B cell (primary cell): ENCODE measurements around the gene CELSR3. TPM values are rescaled to one million over a fixed set of nuclear protein-coding genes. Genes with fewer than 3 reads are reported as not detected.

Source experiments
- ATAC-seq: fragments of 200-7000 bp; cut with Tn5 transposase; one replicate; pipeline ENCODE4 v1.10.0; 2021; ENCODE audit warnings: low read depth, mild to moderate bottlenecking, moderate number of reproducible peaks, moderate library complexity
- CTCF ChIA-PET: fragments of 350-600 bp; sonication (Branson Sonifier 250); formaldehyde crosslinking; loops from one replicate; lab custom pipeline; 2021; ENCODE audit warnings: antibody characterized with exemption, inconsistent platforms; lab: Charles Lee
- POLR2A ChIA-PET: fragments of 350-600 bp; sonication (Branson Sonifier 250); formaldehyde crosslinking; loops from one replicate; lab custom pipeline; 2021; ENCODE audit warnings: antibody characterized with exemption; lab: Charles Lee
- DNase-seq: peaks from one replicate; pipeline ENCODE4 v3.0.0; 2013
- H2AFZ ChIP-seq: 2 replicates; pipeline ENCODE4 v1.6.1; 2012; ENCODE audit warnings: mild to moderate bottlenecking, low read depth, low read length; ENCODE audit not compliant: insufficient read depth, poor library complexity, severe bottlenecking
- H3K27ac ChIP-seq, 2 donors: 1 replicate in 1 of 2; 2 replicates in 1 of 2; pipeline ENCODE4 v1.5.1; 2012 to 2013; ENCODE audit warnings: low read length in 2 of 2, mild to moderate bottlenecking in 2 of 2, moderate library complexity in 1 of 2
- H3K27me3 ChIP-seq, 4 experiments: fragments of 200-600 bp in 1 of 4; sonication (generic) in 1 of 4; replicated peaks in 1 of 4; 1 replicate in 2 of 4; 2 replicates in 2 of 4; pipeline versions ENCODE4 v1.6.1 to v1.7.0; 2013 to 2016; ENCODE audit warnings: low read length in 3 of 4, mild to moderate bottlenecking in 2 of 4, mixed read lengths in 1 of 4, moderate library complexity in 1 of 4; ENCODE audit not compliant: insufficient read depth in 4 of 4, control insufficient read depth in 3 of 4; ENCODE audit errors: control extremely low read depth in 1 of 4
- H3K36me3 ChIP-seq, 2 experiments: replicated peaks in 1 of 2; 1 replicate in 1 of 2; 2 replicates in 1 of 2; pipeline versions ENCODE4 v1.6.1 to v1.7.1; 2013; ENCODE audit warnings: low read length in 1 of 2; ENCODE audit not compliant: insufficient read depth in 2 of 2, control insufficient read depth in 1 of 2; ENCODE audit errors: control extremely low read depth in 1 of 2, extremely low read depth in 1 of 2
- H3K4me1 ChIP-seq, 2 donors: fragments of 200-600 bp in 1 of 2; sonication (generic) in 1 of 2; 1 replicate in 1 of 2; 2 replicates in 1 of 2; pipeline versions ENCODE4 v1.5.1 to v1.6.1; 2013 to 2017; ENCODE audit warnings: low read length in 2 of 2; ENCODE audit not compliant: control insufficient read depth in 2 of 2, insufficient read depth in 2 of 2
- H3K4me2 ChIP-seq: replicated peaks from 2 replicates; pipeline ENCODE3; 2012; ENCODE audit warnings: mild to moderate bottlenecking, low read depth, low read length; ENCODE audit not compliant: poor library complexity, severe bottlenecking
- H3K4me3 ChIP-seq, 5 experiments: fragments of 200-600 bp in 1 of 5; sonication (generic) in 1 of 5; 1 replicate in 3 of 5; 2 replicates in 2 of 5; pipeline versions ENCODE4 v1.5.1 to v1.7.0; 2011 to 2016; ENCODE audit warnings: low read length in 4 of 5, mild to moderate bottlenecking in 4 of 5, low read depth in 2 of 5, control low read depth in 1 of 5, moderate library complexity in 1 of 5; ENCODE audit not compliant: insufficient read depth in 1 of 5; ENCODE audit errors: control extremely low read depth in 1 of 5, extremely low read depth in 1 of 5
- H3K79me2 ChIP-seq: fragments of 200-600 bp; sonication (generic); one replicate; pipeline ENCODE4 v1.6.0; 2016; ENCODE audit warnings: low read length; ENCODE audit not compliant: control insufficient read depth, insufficient read depth
- H3K9ac ChIP-seq: fragments of 200-600 bp; sonication (generic); 2 replicates; pipeline ENCODE4 v1.6.1; 2017; ENCODE audit warnings: mild to moderate bottlenecking, low read length, moderate library complexity
- H3K9me3 ChIP-seq, 3 donors: one replicate each; pipeline versions ENCODE4 v1.6.1 to v1.7.1; 2013; ENCODE audit warnings: low read length in 2 of 3; ENCODE audit not compliant: control insufficient read depth in 2 of 3, insufficient read depth in 1 of 3; ENCODE audit errors: control extremely low read depth in 1 of 3
- H4K20me1 ChIP-seq: 2 replicates; pipeline ENCODE4 v1.6.0; 2012; ENCODE audit warnings: mild to moderate bottlenecking, low read length; ENCODE audit not compliant: insufficient read depth, control insufficient read depth, poor library complexity, severe bottlenecking
- H3K27ac Mint-ChIP-seq: one replicate; pipeline ENCODE4 v1.8.0; 2021; ENCODE audit warnings: mixed read lengths
- H3K27me3 Mint-ChIP-seq: one replicate; pipeline ENCODE4 v1.8.0; 2021; ENCODE audit warnings: mixed read lengths
- H3K4me1 Mint-ChIP-seq: one replicate; pipeline ENCODE4 v1.8.0; 2021; ENCODE audit warnings: mixed read lengths
- H3K4me3 Mint-ChIP-seq: one replicate; pipeline ENCODE4 v1.8.0; 2021; ENCODE audit warnings: mixed read lengths
- H3K9me3 Mint-ChIP-seq: one replicate; pipeline ENCODE4 v1.8.0; 2022; ENCODE audit warnings: mixed read lengths; ENCODE audit not compliant: insufficient read depth
- CTCF ChIP-seq: fragments of 200-600 bp; IDR thresholded peaks from one replicate; pipeline ENCODE4 v1.8.0; 2022; ENCODE audit warnings: antibody characterized with exemption, mild to moderate bottlenecking
- EZH2 ChIP-seq: IDR thresholded peaks from 2 replicates; pipeline ENCODE4 v1.6.1; 2012; ENCODE audit warnings: borderline replicate concordance, low read depth, mild to moderate bottlenecking, moderate library complexity, low read length; ENCODE audit not compliant: insufficient read depth, poor library complexity, severe bottlenecking
- WGBS: methylation state at CpG from one replicate; pipeline ENCODE4 v1.1.5; 2013; ENCODE audit warnings: missing lambda C conversion rate; ENCODE audit not compliant: insufficient coverage; 5-methylcytosine and 5-hydroxymethylcytosine counted together
- intact Hi-C: fragments of 100-400 bp; cut with micrococcal nuclease; formaldehyde crosslinking; loops from one replicate; pipeline ENCODE4 v1.10.0; 2022
- polyA plus RNA-seq: library from polyadenylated mRNA; depleted of rRNA; stranded (reverse); fragments of >200 nt; gene quantifications from 2 replicates; pipeline ENCODE4 v1.2.3, GENCODE V29; 2012
- total RNA-seq, 2 donors: library from RNA; stranded (reverse); fragments of 120-200 nt in 1 of 2; gene quantifications; 1 replicate in 1 of 2; 2 replicates in 1 of 2; pipeline versions ENCODE4 v1.2.3 to v1.2.4, GENCODE V29; 2013 to 2022

CELSR3 gene
- total and polyA plus RNA-seq, 2 donors (not counting 1 experiment from before 2014, with no cell fraction given), result 2.4 to 2.5 TPM

GRCh38 chr3:48599509-48600285 lies 63.0 kb downstream of the CELSR3 start:
- Histone ChIP-seq H3K79me2 (no peaks in the 10 kb centered on the region), H3K4me2 (no peak overlapping the region), H3K4me3 (no peak overlapping the region), H3K9ac (no peak overlapping the region), H3K27ac (no peak overlapping the region), H3K27me3 (peaks cover 0 to 9% (median 4%) of the 10 kb centered on the region in 4 experiments), H2AFZ (no peak overlapping the region), H3K4me1 (peaks cover 1 to 6% of the 10 kb centered on the region in 2 donors), H4K20me1 (no peaks in the 10 kb centered on the region), H3K9me3 (no peaks in the 10 kb centered on the region), H3K36me3 (peaks cover 0 to 67% of the 10 kb centered on the region in 2 experiments)
- WGBS, result 95% methylated on average over 10 of the region's 12 CpGs
- ChIA-PET CTCF (interaction anchor here (0.9 kb wide), 1 partner anchor 199 kb away, joined by 3 read pairs; no protein-coding TSS in a partner anchor), POLR2A (interaction anchor here (0.7 kb wide), 1 partner anchor 61 kb away, joined by 3 read pairs; no protein-coding TSS in a partner anchor)
- Mint-ChIP-seq H3K4me1 (peaks cover 4% of the 10 kb centered on the region), H3K4me3 (no peak overlapping the region), H3K27ac (no peak overlapping the region), H3K9me3 (no peaks in the 10 kb centered on the region), H3K27me3 (peaks cover 2% of the 10 kb centered on the region)
- DNase-seq (no peak), ATAC-seq (no peak)
- TF ChIP-seq CTCF (no peak), EZH2 (no peak)
- intact Hi-C loops, result no loop called here

- Histone ChIP-seq H3K9ac (no peak overlapping the region), H3K4me2 (no peak overlapping the region), H2AFZ (no peak overlapping the region), H4K20me1 (no peaks in the 10 kb centered on the region), H3K36me3 (peaks cover 0 to 61% of the 10 kb centered on the region in 2 experiments), H3K27ac (no peak overlapping the region), H3K79me2 (no peaks in the 10 kb centered on the region), H3K9me3 (no peaks in the 10 kb centered on the region), H3K4me3 (no peak overlapping the region), H3K27me3 (peaks cover 0 to 15% (median 6%) of the 10 kb centered on the region in 4 experiments), H3K4me1 (peaks cover 4 to 9% of the 10 kb centered on the region in 2 donors)
- Mint-ChIP-seq H3K27me3 (peaks cover 7% of the 10 kb centered on the region), H3K4me3 (no peak overlapping the region), H3K9me3 (no peaks in the 10 kb centered on the region), H3K4me1 (peaks cover 9% of the 10 kb centered on the region), H3K27ac (no peak overlapping the region)
- POLR2A ChIA-PET, result interaction anchor here (0.7 kb wide), 1 partner anchor 62 kb away, joined by 3 read pairs; no protein-coding TSS in a partner anchor
- no peak for TF ChIP-seq EZH2
- TF ChIP-seq CTCF, result no peak
- ATAC-seq (no peak), DNase-seq (no peak)
- CTCF ChIA-PET, result interaction anchor here (0.9 kb wide), 1 partner anchor 198 kb away, joined by 3 read pairs; no protein-coding TSS in a partner anchor
- 100% methylated on average over 8 of the region's 11 CpGs for WGBS
- intact Hi-C loops, result no loop called here
Measured at GRCh38 chr3:48599077-48599501, 63.6 kb downstream of the CELSR3 start.
